GM19043 (cell line): ENCODE data around the gene PPP1R15A.
A peak's percentile ranks its signal among the peaks of the same experiment; 100 is the strongest.
"Not testable (repeated sequence)": the region's sequence is repeated elsewhere in the genome, so short reads cannot be mapped to it uniquely, and the experiment has no call there.

Experiments
- ATAC-seq: cut with Tn5 transposase; IDR thresholded peaks from one replicate; pipeline ENCODE4 v1.9.1; 2021; ENCODE audit warnings: low read depth; ENCODE audit not compliant: unreplicated experiment

PPP1R15A gene

DNA sequence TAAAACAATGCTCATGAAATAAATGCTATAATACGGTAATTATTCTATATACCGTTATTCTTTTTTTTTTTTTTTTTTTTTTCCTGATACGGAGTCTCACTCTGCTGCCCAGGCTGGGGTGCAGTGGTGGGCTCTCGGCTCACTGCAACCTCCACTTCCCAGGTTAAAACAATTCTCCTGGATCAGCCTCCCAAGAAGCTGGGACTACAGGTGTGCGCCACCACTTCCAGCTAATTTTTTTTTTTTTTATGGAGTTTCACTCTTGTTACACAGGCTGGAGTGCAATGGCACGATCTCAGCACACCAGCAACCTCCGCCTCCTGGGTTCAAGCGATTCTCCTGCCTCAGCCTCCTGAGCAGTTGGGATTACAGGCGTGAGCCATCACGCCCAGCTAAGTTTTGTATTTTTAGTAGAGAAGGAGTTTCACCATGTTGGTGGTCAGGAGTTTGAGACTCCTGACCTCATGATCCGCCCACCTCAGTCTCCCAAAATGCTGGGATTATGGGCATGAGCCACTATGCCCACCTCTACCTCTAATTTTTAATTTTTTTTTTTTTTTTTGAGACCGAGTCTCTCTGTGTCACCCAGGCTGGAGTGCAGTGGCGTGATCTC is 6.9 kb downstream of the PPP1R15A start:
- ATAC-seq = no peak

DNA sequence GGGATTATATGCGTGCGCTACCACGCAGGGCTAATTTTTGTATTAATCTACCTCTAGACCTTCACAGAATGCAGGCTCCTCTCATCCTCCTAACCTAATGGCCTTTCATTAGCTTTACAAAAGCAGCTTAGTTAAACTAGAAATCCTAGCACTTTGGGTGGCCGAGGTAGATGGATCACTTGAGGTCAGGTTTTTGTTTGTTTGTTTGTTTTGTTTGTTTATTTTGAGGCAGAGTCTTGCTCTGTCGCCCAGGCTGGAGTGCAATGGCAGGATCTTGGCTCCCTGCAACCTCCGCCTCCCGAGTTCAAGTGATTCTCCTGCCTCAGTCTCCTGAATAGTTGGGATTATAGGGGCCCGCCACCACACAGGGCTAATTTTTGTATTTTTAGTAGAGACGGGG is 7.5 kb downstream of the PPP1R15A start:
- ATAC-seq = not testable (repeated sequence)

- no peak for ATAC-seq
Observed at GRCh38 chr19:48881741-48882657, 9.8 kb downstream of the PPP1R15A start.

DNA sequence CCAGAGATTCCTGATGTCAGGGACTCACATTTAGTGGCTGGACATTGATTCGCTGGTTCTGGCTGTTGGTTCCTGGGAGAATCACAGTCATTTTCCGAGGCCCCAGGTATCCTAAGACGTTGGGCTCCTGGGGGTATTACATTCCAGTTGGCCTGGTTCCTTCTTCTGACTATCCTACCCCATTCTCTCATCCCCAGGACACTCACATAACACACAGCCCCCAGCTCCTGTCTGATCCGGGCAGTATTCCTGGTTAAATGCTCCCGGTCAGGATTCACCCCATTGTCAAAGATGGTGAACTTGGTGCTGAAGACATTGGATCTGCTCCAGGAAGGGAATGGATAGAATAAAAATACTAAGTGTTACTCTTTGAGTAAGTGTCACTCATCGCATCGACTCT is 11.5 kb downstream of the PPP1R15A start:
- ATAC-seq = no peak

DNA sequence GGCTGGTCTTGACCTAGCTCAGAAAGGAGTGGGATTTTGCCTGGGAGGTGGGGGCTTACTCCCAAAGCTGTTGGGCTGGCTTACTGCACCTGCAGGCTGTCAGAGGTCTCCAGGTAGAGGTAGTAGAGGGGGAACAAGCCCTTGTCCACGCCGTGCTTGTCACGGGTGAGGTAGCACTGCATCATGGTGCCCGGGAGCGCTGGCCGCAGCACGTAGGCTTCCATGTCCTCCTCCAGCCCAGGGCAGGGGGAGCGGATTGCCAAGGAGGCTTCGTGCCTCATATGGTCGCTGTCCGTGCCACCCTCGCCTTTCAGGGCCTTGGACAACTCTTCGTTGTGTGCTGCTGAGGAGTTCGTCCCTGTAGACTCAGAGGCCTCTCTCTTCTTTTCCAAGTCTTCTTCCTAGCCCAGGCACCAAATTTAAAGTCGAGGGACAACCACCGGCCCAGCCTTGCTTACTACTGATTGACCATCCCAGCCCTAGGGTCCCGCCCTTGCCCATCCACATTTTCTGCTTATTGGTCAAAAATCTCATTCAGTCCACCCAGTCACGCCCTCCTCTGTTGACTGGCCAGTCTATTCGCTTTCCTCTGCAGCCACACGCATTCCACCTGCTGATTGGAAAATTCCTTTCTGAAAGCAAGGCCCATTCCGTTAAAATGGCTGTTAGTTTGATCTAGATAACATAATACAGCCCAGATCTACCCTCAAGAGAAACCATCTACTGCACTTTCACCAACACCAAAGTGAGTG is 15.8 kb downstream of the PPP1R15A start:
- no peak for ATAC-seq

DNA sequence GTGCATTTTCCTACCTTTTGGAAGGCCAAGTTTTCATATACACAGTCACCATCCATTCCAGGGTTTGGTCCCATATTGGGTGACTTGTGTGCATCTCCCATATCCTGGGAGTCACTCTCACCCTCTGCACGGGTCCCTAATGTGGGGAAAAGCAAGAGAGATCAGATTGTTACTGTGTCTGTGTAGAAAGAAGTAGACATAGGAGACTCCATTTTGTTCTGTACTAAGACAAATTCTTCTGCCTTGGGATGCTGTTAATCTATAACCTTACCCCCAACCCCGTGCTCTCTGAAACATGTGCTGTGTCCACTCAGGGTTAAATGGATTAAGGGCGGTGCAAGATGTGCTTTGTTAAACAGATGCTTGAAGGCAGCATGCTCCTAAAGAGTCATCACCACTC is 17.3 kb downstream of the PPP1R15A start:
- not testable (repeated sequence) for ATAC-seq

GRCh38 chr19:48890551-48890950 is 18.3 kb downstream of the PPP1R15A start:
- no peak for ATAC-seq

- no peak for ATAC-seq
Observed at GRCh38 chr19:48895226-48895625, 23.0 kb downstream of the PPP1R15A start.

GRCh38 chr19:48896191-48896720 is 24.0 kb downstream of the PPP1R15A start:
- ATAC-seq = no peak

DNA sequence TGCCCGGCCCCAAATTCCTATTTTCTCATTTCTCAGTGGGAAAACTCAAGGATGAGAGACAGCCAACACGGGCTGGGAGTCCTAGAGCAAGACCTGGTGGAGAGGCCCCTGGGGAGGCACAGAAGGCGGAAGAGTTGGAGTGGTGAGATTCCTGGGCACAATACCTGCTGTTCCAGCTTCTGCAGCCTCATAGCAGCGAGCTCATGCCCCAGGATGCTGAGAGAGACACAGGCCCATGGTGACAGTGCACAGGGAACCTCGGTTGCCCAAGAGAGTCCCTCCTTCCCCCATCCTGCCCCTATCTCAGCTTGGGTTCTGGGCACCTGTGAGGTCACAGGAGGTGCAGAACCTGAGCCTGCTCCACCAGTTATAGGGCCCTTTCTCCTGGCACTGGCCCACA is 25.0 kb downstream of the PPP1R15A start:
- no peak for ATAC-seq

GRCh38 chr19:48899386-48899749 is 27.1 kb downstream of the PPP1R15A start:
- ATAC-seq = not testable (repeated sequence)

- ATAC-seq = peak; percentile 87
Observed at GRCh38 chr19:48899781-48900476, 27.7 kb downstream of the PPP1R15A start, which contains the start of gene NUCB1. TSS of gene NUCB1 (plus strand) at chr19:48900312. CDS start at chr19:48900797, 485 bp downstream.

DNA sequence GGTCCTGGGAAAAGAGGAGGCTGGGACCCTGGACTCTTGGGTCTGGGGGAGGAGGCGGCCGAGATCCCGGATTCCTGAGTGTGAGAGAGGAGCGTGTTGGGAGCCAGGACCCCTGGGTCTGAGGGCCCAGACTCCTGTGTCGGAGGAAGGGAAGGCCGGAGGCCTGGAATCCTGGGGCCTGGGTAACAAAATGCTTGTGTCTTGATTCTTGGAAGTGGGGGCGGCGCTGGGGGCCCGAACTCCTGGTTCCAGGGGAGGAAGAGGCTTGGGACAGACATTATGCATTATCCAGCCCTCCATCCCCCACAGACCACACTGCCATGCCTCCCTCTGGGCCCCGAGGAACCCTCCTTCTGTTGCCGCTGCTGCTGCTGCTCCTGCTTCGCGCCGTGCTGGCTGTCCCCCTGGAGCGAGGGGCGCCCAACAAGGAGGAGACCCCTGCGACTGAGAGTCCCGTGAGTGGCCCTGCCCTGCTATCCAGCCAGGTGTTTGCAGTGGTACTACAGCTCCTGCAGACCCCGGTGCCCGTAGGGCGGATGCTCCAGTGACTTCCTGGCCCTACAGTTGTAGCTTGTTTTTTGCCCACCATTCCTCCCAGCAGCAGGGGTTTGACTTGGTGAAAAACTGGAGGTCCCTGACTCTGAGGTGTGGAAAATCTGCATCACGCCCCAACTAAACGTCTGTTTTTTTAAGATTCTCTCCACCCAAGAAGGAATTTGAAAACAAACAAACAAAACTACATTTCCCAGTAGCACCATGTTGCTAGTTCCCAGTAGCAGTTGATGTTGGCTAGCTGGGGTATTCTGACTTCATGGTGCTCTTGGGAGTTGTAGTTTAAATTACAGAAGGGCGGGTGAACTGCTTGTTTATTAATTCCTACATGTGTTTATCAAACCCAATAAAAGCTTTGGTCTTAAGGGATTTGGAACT is 28.5 kb downstream of the PPP1R15A start:
- ATAC-seq = no peak

DNA sequence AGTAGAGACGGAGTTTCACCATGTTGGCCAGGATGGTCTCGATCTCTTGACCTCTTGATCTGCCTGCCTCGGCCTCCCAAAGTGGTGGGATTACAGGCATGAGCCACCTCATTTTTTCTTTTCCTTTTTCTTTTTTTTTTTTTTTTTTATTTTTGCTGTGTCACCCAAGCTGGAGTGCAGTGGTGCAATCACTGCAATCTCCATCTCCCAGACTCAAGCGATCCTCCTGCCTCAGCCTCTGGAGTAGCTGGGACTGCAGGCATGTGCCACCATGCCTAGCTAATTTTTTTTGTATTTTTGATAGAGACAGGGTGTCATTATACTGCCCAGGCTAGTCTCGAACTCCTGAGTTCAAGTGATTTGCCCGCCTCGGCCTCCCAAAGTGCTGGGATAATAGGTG is 30.1 kb downstream of the PPP1R15A start:
- ATAC-seq = not testable (repeated sequence)

- ATAC-seq = not testable (repeated sequence)
Observed at GRCh38 chr19:48903788-48904187, 31.6 kb downstream of the PPP1R15A start.

DNA sequence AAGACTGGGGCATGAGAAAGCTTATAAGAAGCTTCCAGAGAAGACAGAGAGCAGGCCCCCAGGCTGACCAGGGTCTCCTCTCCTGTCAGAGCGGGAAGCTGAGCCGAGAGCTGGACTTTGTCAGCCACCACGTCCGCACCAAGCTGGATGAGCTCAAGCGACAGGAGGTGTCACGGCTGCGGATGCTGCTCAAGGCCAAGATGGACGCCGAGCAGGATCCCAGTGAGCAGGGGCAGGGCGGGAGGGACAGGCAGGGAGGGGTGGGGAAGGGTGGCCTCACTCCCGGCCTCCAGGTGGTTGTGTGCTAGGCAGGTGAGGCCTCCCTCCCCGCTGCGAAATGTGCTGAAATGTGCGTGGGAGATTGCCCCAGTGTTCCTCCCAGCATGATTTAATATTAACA is 33.4 kb downstream of the PPP1R15A start:
- ATAC-seq = no peak

GRCh38 chr19:48906324-48906723 is 34.1 kb downstream of the PPP1R15A start:
- ATAC-seq = no peak

- ATAC-seq = no peak
Observed at GRCh38 chr19:48907671-48908070, 35.5 kb downstream of the PPP1R15A start.

DNA sequence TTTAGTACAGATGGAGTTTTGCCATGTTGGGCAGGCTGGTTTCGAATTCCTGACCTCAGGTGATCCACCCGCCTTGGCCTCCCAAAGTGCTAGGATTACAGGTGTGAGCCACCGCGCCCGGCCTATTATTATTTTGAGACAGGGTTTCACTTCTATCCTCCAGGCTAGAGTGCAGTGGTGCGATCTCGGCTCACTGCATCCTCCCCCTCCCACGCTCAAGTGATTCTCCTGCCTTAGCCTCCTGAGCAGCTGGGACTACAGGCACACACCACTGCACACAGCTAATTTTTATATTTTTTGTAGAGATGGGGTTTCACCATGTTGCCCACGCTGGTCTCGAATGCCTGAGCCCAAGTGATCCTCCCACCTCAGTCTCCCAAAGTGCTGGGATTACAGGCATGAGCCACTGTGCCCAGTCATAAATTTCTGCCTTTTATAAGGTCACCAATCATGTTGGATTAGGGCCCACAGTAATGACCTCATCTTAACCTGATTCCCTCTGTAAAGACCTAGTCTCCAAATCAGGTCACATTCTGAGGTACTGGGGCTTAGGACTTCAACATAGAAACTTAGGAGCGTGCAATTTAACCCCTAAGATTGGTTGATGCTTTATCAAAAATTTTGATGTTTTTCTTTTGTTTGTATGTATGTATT is 37.3 kb downstream of the PPP1R15A start:
- ATAC-seq = not testable (repeated sequence)
